GM21528 (cell line): ENCODE results near the gene TRIM69.
"Not testable (repeated sequence)": the region's sequence is repeated elsewhere in the genome, so short reads cannot be mapped to it uniquely, and the experiment has no call there.

ENCODE experiments used
- ATAC-seq: cut with Tn5 transposase; IDR thresholded peaks from one replicate; pipeline ENCODE4 v1.9.1; 2021; ENCODE audit warnings: mild to moderate bottlenecking, moderate library complexity; ENCODE audit not compliant: unreplicated experiment, low FRiP score

Gene TRIM69, protein sequence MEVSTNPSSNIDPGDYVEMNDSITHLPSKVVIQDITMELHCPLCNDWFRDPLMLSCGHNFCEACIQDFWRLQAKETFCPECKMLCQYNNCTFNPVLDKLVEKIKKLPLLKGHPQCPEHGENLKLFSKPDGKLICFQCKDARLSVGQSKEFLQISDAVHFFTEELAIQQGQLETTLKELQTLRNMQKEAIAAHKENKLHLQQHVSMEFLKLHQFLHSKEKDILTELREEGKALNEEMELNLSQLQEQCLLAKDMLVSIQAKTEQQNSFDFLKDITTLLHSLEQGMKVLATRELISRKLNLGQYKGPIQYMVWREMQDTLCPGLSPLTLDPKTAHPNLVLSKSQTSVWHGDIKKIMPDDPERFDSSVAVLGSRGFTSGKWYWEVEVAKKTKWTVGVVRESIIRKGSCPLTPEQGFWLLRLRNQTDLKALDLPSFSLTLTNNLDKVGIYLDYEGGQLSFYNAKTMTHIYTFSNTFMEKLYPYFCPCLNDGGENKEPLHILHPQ

GRCh38 chr15:44736181-44736765 lies at the start of gene TRIM69:
Gene TRIM69 (plus strand): TSS chr15:44736528. CDS start chr15:44736705, 177 bp downstream.
- ATAC-seq = no peak

GRCh38 chr15:44689318-44689717 lies 47.0 kb upstream of the TRIM69 start:
- ATAC-seq = not testable (repeated sequence)

DNA sequence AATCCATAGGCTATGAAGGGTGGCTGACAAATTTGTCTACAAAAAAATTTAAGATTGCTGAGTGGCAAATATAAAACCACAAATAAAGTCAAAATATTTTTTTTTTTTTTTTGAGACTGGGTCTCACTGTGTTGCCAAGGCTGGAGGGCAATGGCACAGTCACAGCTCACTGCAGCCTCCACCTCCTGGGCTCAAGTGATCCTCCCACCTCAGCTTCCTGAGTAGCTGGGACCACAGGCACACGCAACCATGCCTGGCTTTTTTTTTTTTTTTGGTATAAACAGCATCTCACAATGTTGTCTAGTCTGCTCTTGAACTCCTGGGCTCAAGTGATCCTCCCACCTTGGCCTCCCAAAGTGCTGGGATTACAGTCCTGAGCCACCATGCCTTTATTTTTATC lies 46.1 kb upstream of the TRIM69 start:
- ATAC-seq = not testable (repeated sequence)

- ATAC-seq = no peak
Measured at GRCh38 chr15:44692659-44693058, 43.7 kb upstream of the TRIM69 start.

DNA sequence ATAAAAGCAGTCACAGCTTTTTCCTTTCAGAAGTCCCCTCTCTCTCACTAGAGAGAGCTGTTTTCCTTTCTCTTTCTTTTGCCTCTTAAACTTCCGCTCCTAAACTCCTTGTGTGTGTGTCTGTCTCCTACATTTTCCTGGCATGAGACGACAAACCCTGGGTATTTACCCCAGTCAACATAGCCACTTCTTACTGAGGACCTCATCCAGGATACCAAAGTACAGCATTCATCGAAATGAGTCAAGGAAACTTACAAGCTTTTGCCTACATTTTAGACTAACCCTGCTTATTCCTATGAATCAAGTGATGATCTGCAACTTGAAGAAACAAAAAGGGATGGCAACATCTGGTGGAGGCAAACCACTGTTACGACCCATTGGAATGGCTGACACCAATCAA lies 41.9 kb upstream of the TRIM69 start:
- no peak for ATAC-seq

GRCh38 chr15:44695294-44695693 lies 41.0 kb upstream of the TRIM69 start:
- ATAC-seq = no peak

DNA sequence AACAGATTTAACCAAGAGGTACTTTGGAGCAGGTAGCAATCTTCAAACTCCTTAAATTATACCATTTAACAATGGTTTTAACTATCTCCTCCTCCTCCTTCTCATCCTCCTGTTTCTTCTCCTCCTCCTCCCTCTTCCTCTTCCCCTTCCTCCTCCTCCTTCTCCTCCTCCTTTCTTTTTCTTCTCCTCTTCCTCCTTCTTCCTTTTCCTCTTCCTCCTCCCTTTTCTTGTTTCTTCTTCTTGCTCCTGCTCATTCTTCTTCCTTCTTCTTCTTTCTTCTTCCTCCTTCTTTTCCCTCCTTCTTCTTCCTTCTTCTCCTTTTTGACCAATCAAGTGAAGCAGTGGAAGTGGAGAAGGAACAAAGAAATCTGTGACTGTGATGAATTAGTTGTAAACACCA lies 39.3 kb upstream of the TRIM69 start:
- ATAC-seq = no peak

DNA sequence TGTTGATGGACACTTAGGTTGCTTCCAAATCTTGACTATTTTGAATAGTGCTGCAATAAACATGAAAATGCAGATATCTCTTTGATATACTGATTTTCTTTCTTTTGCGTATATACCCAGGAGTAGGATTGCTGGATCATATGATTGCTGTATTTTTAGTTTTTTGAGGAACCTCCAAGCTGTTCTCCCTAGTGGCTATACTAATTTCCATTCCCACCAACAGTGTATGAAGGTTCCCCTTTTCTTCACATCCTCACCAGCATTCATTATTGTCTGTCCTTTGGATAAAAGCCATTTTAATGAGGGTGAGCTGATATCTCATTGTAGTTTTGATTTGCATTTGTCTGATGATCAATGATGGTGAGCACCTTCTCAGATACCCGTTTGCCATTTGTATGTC lies 37.7 kb upstream of the TRIM69 start:
- ATAC-seq = no peak

- not testable (repeated sequence) for ATAC-seq
Measured at GRCh38 chr15:44700676-44701075, 35.7 kb upstream of the TRIM69 start.

DNA sequence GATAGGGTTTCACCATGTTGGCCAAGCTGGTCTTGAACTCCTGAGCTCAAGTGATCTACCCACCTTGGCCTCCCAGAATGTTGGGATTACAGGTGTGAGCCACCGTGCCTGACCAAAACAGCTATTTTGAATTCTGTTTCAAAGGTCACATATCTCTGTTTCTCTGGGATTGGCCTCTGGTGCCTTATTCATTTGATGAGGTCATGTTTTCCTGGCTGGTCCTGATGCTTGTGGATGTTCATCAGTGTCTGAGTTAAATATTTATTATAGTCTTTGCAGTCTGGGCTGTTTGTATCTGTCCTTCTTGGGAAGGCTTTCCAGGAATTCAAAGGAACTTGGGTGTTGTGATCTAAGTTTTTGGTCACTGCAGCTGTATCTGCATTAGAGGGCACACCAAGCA lies 30.3 kb upstream of the TRIM69 start:
- ATAC-seq = no peak

DNA sequence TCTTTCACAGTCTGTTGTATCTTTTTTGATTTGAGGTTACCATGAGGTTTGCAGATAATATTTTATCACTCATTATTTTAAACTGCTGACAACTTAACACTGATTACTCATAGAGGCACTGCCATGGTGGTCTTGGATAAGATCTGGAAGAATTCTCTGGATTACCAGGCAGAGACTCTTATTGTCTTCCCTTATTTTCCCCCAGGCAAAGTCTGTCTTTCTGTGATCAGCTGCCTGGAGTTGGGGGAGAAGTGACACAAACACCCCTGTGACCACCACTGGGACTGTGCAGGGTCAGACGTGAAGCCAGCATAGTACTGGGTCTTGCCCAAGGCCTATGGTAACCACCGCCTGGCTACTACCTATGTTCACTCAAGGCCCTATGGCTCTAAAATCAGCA lies 29.9 kb upstream of the TRIM69 start:
- no peak for ATAC-seq

DNA sequence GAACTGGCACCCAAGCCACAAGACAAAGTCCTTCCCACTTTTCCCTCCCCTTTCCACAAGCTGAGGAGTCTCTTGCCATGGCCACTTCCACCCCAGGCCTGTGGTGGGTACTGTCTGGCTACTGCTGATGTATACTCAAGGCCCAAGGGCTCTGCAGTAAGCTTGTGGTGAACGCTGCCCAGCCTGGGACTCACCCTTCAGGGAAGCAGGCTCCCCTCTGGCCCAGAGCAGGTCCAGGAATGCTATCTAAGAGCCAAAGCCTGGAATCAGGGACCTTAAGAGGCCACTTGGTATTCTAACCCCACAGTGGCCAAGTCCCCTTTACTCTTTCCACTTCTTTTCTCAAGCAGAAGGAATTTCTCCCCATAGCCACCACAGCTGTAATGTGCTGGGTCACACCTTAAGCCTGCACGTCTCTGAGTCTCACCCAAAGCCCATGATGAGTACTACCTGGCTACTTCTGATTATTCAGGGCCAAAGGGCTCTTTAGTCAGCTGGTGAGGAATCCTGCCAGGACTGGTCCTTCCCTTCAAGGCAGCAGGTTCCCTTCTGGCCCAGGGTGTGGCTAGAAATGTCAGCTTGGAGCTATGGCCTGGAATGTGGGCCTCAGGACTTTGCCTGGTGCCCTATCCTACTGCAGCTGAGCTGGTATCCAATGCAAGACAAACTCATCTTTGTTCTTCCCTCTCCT lies 29.2 kb upstream of the TRIM69 start:
- no peak for ATAC-seq

DNA sequence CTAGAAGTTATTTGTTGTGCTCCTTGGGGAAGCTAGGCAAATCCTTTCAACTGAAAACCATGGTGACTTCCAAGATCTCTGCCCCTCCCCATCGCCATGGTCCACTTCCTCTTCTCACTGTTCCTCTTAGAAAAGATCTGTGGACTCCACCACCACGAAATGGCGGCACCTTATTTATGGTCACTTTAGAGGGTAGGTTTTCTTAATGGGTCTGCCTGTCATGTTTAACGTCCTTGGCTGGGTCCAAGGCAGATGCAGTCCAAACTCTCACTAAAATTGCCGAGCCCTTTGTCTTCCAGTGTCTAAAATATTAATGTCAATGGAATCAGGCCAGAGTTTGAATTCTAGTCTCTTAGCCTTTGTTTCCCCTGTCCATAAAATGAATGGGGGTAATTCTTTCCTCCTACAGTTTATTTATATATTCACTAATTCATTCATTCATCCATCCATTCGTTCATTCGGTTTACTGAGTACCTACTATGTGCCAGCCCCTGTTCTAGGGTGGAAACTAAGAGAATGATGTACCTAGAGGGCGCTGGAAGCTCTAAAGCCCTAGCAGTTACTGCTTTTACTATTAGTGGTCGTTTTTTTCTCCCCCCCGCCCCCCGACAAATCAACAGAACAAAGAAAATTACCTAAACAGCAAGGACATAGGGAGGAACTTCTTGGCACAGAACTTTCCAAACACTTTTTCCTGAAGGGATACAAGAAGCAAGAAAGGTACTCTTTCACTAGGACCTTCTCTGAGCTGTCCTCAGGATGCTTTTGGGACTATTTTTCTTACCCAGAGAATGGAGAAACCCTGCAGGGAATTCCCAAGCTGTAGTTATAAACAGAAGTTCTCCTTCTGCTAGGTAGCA lies 25.9 kb upstream of the TRIM69 start:
- no peak for ATAC-seq

GRCh38 chr15:44711096-44711742 lies 25.1 kb upstream of the TRIM69 start, which contains the start of the genes B2M and PATL2:
Gene B2M (plus strand): TSS chr15:44711517. CDS start chr15:44711547, 30 bp downstream.
Gene PATL2 (minus strand): TSS chr15:44711323. CDS start chr15:44676490, 34,833 bp downstream.
- ATAC-seq = peak; percentile 83

- peak; percentile 21 for ATAC-seq
Measured at GRCh38 chr15:44711743-44712345, 24.5 kb upstream of the TRIM69 start.

- no peak for ATAC-seq
Measured at GRCh38 chr15:44712346-44713005, 23.9 kb upstream of the TRIM69 start.

DNA sequence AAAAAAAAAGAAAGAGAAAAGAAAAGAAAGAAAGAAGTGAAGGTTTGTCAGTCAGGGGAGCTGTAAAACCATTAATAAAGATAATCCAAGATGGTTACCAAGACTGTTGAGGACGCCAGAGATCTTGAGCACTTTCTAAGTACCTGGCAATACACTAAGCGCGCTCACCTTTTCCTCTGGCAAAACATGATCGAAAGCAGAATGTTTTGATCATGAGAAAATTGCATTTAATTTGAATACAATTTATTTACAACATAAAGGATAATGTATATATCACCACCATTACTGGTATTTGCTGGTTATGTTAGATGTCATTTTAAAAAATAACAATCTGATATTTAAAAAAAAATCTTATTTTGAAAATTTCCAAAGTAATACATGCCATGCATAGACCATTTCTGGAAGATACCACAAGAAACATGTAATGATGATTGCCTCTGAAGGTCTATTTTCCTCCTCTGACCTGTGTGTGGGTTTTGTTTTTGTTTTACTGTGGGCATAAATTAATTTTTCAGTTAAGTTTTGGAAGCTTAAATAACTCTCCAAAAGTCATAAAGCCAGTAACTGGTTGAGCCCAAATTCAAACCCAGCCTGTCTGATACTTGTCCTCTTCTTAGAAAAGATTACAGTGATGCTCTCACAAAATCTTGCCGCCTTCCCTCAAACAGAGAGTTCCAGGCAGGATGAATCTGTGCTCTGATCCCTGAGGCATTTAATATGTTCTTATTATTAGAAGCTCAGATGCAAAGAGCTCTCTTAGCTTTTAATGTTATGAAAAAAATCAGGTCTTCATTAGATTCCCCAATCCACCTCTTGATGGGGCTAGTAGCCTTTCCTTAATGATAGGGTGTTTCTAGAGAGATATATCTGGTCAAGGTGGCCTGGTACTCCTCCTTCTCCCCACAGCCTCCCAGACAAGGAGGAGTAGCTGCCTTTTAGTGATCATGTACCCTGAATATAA lies 23.0 kb upstream of the TRIM69 start:
- ATAC-seq = no peak
